Activated B cell treated with CpG ODN at 0.5 μM for 24 hours (primary cell): Measurements from ENCODE around the gene CD320. TPM values are rescaled to one million over a fixed set of nuclear protein-coding genes. Genes with fewer than 3 reads are reported as not detected.

Experiments
- ATAC-seq: fragments of 200-7000 bp; cut with Tn5 transposase; one replicate; pipeline ENCODE4 v1.10.0; 2021; ENCODE audit warnings: low read depth, mild to moderate bottlenecking, moderate library complexity
- CTCF ChIA-PET: fragments of 350-600 bp; sonication (Branson Sonifier 250); formaldehyde crosslinking; loops from one replicate; lab custom pipeline; 2021; ENCODE audit warnings: antibody characterized with exemption; lab: Charles Lee
- POLR2A ChIA-PET: fragments of 350-600 bp; sonication (Branson Sonifier 250); formaldehyde crosslinking; loops from one replicate; lab custom pipeline; 2021; ENCODE audit warnings: antibody characterized with exemption; lab: Charles Lee
- DNase-seq: peaks from one replicate; pipeline ENCODE4 v3.0.0; 2022
- H3K27ac Mint-ChIP-seq: one replicate; pipeline ENCODE4 v1.8.0; 2020; ENCODE audit warnings: mixed read lengths
- H3K27me3 Mint-ChIP-seq: one replicate; pipeline ENCODE4 v1.8.0; 2021; ENCODE audit warnings: mixed read lengths
- H3K36me3 Mint-ChIP-seq: one replicate; pipeline ENCODE4 v1.8.0; 2021; ENCODE audit warnings: low read depth, mixed read lengths
- H3K4me1 Mint-ChIP-seq: one replicate; pipeline ENCODE4 v1.8.0; 2021; ENCODE audit warnings: mixed read lengths
- H3K4me3 Mint-ChIP-seq: one replicate; pipeline ENCODE4 v1.8.0; 2020; ENCODE audit warnings: mild to moderate bottlenecking, mixed read lengths
- H3K9me3 Mint-ChIP-seq: one replicate; pipeline ENCODE4 v1.8.0; 2020; ENCODE audit warnings: mixed read lengths
- CTCF ChIP-seq: fragments of 200-600 bp; IDR thresholded peaks from one replicate; pipeline ENCODE4 v1.8.0; 2022; ENCODE audit warnings: antibody characterized with exemption, mild to moderate bottlenecking
- intact Hi-C: fragments of 100-400 bp; cut with micrococcal nuclease; formaldehyde crosslinking; loops from one replicate; pipeline ENCODE4 v1.15.1; 2024
- total RNA-seq: library from RNA; stranded (reverse); gene quantifications from 2 replicates; pipeline ENCODE4 v1.2.3, GENCODE V29; 2022

CD320 gene
- total RNA-seq, 1 donor from 2014 or later = 24.6 TPM

DNA sequence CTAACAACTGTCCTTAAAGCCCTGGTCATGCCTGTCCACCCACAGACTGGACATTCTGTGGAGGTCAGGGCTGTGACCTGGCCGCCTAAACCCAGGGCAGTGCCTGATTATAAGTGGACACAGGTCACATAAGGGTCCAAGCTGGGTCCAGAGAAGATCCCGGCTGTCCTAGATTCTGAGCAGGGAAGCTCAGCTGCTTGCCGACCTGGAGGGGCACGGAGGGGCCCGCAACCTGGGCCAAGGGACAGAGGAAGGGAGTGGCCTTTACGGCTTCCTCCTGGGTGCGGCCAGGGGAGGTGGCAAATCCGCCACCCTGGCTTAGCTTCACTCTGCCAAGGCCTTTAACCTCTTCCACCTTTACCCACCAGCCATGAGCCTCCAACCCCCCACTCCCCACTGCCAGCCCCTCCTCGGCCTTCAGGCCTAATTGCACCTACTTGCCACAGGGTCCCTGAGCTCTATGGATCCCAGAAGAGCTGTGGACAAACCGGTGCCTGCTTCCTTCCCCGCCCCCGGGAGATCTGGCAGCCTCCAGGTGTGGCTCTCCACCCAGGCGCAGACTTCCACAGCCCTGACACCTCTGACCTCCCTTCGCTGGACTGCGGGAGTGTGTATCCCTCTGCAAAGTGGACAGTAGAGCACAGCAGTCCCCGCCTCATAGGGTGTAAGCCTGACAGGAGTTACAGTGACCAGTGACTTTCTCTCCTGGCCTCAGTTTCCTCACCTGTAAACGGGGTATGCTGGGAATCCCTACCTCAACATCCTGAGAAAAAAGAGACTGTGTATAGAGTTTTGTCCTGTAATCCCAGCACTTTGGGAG is 1.7 kb downstream of the CD320 start:
- ATAC-seq (no peak), DNase-seq (peak; percentile 10)
- CTCF ChIA-PET = no interaction called here
- Mint-ChIP-seq H3K9me3 (no peaks in the 10 kb centered on the region), H3K4me1 (peaks cover 31% of the 10 kb centered on the region), H3K36me3 (peaks cover 33% of the 10 kb centered on the region), H3K4me3 (peak overlapping the region; percentile 89), H3K27ac (no peak overlapping the region), H3K27me3 (no peaks in the 10 kb centered on the region)
- POLR2A ChIA-PET = interaction anchor here (1.3 to 2.5 kb wide), 2 partner anchors 15 kb away, joined by 6 to 7 read pairs; partner anchors contain the start of genes NDUFA7 and RPS28
- intact Hi-C loops = no loop called here
- TF ChIP-seq CTCF = no peak

DNA sequence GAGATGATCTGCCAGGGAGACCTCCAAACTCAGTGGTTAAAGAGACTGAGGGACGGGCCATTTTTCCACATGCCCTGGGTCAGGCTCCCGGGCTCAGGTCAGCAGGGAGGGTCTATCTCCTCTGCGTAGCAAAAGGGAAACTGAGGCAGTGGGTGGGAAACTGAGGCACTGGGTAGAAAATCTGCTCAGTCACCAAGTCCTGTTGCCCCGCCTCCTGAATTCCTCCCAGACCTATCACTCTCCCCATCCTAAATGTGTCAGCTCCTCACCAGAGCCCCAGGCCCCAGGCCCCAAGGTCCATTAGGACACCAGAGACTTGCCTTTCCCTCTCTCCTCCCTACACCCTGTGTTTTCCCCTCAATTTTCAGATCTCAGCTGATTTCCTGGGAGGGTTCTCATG is 2.4 kb downstream of the CD320 start:
- H3K36me3 Mint-ChIP-seq = peaks cover 26% of the 10 kb centered on the region
- ATAC-seq (no peak), DNase-seq (peak; percentile 4)
- H3K4me1 Mint-ChIP-seq = peaks cover 31% of the 10 kb centered on the region
- H3K27ac Mint-ChIP-seq = no peak overlapping the region
- H3K4me3 Mint-ChIP-seq = no peak overlapping the region
- no peak for TF ChIP-seq CTCF
- ChIA-PET POLR2A (interaction anchor here (2.5 kb wide), 1 partner anchor 15 kb away, joined by 7 read pairs; the partner anchor contains the start of genes NDUFA7 and RPS28), CTCF (no interaction called here)
- intact Hi-C loops = no loop called here
- no peaks in the 10 kb centered on the region for H3K27me3 Mint-ChIP-seq
- no peaks in the 10 kb centered on the region for H3K9me3 Mint-ChIP-seq

- no peaks in the 10 kb centered on the region for H3K27me3 Mint-ChIP-seq
- no peak overlapping the region for H3K27ac Mint-ChIP-seq
- peaks cover 31% of the 10 kb centered on the region for H3K4me1 Mint-ChIP-seq
- no peaks in the 10 kb centered on the region for H3K9me3 Mint-ChIP-seq
- ChIA-PET CTCF (no interaction called here), POLR2A (interaction anchor here (2.5 kb wide), 1 partner anchor 16 kb away, joined by 7 read pairs; the partner anchor contains the start of genes NDUFA7 and RPS28)
- DNase-seq = peak; percentile 16
- no peak overlapping the region for H3K4me3 Mint-ChIP-seq
- no peak for ATAC-seq
- intact Hi-C loops = no loop called here
- no peak for TF ChIP-seq CTCF
- peaks cover 20% of the 10 kb centered on the region for H3K36me3 Mint-ChIP-seq
Measured at GRCh38 chr19:8304841-8305621, 3.1 kb downstream of the CD320 start.

DNA sequence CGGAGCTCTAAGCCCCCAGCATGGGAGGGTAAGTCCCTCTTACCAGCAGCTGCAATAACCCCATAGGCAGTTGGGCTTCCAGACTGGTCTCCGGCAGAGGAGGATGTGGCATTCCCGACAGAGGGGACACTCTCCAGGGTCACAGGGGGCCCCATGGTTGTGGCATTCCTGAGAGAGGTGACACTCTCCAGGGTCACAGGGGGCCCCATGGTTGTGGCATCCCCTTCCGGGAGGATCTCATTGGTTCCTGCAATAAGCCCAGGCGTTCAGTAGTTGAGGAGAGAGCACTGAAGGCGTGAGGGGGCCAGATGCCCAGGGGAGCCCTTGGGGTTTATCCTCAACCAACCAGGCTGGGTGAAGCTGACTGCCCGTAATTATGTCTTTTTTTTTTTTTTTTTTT is 5.4 kb downstream of the CD320 start:
- ChIA-PET POLR2A (interaction anchor here (0.5 to 0.7 kb wide), 2 partner anchors 35 to 1039 kb away, joined by 10 to 12 read pairs; no protein-coding TSS in a partner anchor), CTCF (no interaction called here)
- no peaks in the 10 kb centered on the region for H3K27me3 Mint-ChIP-seq

More for the DNA sequence above, 5.4 kb downstream of the CD320 start:
- Mint-ChIP-seq H3K4me1 (peaks cover 17% of the 10 kb centered on the region), H3K4me3 (no peak overlapping the region), H3K9me3 (no peaks in the 10 kb centered on the region), H3K36me3 (peaks cover 8% of the 10 kb centered on the region), H3K27ac (no peak overlapping the region)
- DNase-seq (peak; percentile 13), ATAC-seq (no peak)
- TF ChIP-seq CTCF = no peak
- intact Hi-C loops = no loop called here
